Suprapubic skin (tissue), 4 donors: ENCODE measurements around the gene C19orf33. TPM values are rescaled to one million over a fixed set of nuclear protein-coding genes. Genes with fewer than 3 reads are reported as not detected.
"Not testable (repeated sequence)": the region's sequence is repeated elsewhere in the genome, so short reads cannot be mapped to it uniquely, and the experiment has no call there.

Source experiments
- DNase-seq, 2 donors: peaks; one replicate each; pipeline ENCODE4 v3.0.0-alpha.2; 2019; ENCODE audit warnings: low spot score in 2 of 2
- H3K27ac ChIP-seq: fragments of 200-600 bp; sonication (generic); one replicate; pipeline ENCODE4 v1.5.1; 2019
- H3K27me3 ChIP-seq: fragments of 200-600 bp; sonication (generic); one replicate; pipeline ENCODE4 v1.5.1; 2019
- H3K36me3 ChIP-seq: fragments of 200-600 bp; sonication (generic); one replicate; pipeline ENCODE4 v1.5.1; 2019
- H3K4me1 ChIP-seq: fragments of 200-600 bp; sonication (generic); one replicate; pipeline ENCODE4 v1.5.1; 2019
- H3K4me3 ChIP-seq: fragments of 200-600 bp; sonication (generic); one replicate; pipeline ENCODE4 v1.5.1; 2019; ENCODE audit warnings: mild to moderate bottlenecking
- H3K9me3 ChIP-seq: fragments of 200-600 bp; sonication (generic); one replicate; pipeline ENCODE4 v1.5.1; 2019
- CTCF ChIP-seq, 2 donors: fragments of 200-600 bp in 1 of 2; fragments of 450-650 bp in 1 of 2; sonication (generic) in 1 of 2; IDR thresholded peaks; one replicate each; pipeline ENCODE4 v1.5.1; 2016 to 2019; ENCODE audit warnings: antibody characterized with exemption in 2 of 2, mild to moderate bottlenecking in 1 of 2, moderate library complexity in 1 of 2
- EP300 ChIP-seq: sonication (generic); formaldehyde crosslinking; IDR thresholded peaks from one replicate; pipeline ENCODE4 v1.6.1; 2017; ENCODE audit warnings: antibody characterized with exemption
- POLR2A ChIP-seq, 2 donors: fragments of 450-650 bp; IDR thresholded peaks; one replicate each; pipeline ENCODE4 v1.6.1; 2017; ENCODE audit warnings: antibody characterized with exemption in 2 of 2, mild to moderate bottlenecking in 2 of 2, moderate library complexity in 2 of 2
- POLR2AphosphoS5 ChIP-seq, 3 donors: sonication (generic); formaldehyde crosslinking; IDR thresholded peaks; one replicate each; pipeline ENCODE4 v1.6.1; 2017; ENCODE audit warnings: antibody characterized with exemption in 3 of 3
- WGBS: methylation state at CpG from one replicate; pipeline ENCODE4 v1.1.5; 2018; 5-methylcytosine and 5-hydroxymethylcytosine counted together
- total RNA-seq, 4 donors: library from RNA; depleted of rRNA; stranded (reverse); fragments of >200 nt; gene quantifications; one replicate each; pipeline ENCODE4 v1.1.0, GENCODE V29; 2016

C19orf33 gene
- total RNA-seq, 4 donors from 2014 or later = 182 to 452 (median 349) TPM

- WGBS = 56% methylated on average over 10 of the region's 10 CpGs
- H3K4me3 ChIP-seq = peak overlapping the region; percentile 76
- no peak for TF ChIP-seq CTCF (IDR thresholded peaks at IDR 0.05)
- TF ChIP-seq POLR2AphosphoS5 (IDR thresholded peaks at IDR 0.05) = no peak
- no peak for TF ChIP-seq POLR2A (IDR thresholded peaks at IDR 0.05)
- no peak for TF ChIP-seq EP300
- H3K27me3 ChIP-seq = no peaks in the 10 kb centered on the region
- DNase-seq = no peak
- peaks cover 3% of the 10 kb centered on the region for H3K36me3 ChIP-seq
- peaks cover 29% of the 10 kb centered on the region for H3K4me1 ChIP-seq
- H3K9me3 ChIP-seq = no peaks in the 10 kb centered on the region
- peak overlapping the region; percentile 96 for H3K27ac ChIP-seq
Measured at GRCh38 chr19:38337360-38337653, 33.3 kb downstream of the C19orf33 start.

DNA sequence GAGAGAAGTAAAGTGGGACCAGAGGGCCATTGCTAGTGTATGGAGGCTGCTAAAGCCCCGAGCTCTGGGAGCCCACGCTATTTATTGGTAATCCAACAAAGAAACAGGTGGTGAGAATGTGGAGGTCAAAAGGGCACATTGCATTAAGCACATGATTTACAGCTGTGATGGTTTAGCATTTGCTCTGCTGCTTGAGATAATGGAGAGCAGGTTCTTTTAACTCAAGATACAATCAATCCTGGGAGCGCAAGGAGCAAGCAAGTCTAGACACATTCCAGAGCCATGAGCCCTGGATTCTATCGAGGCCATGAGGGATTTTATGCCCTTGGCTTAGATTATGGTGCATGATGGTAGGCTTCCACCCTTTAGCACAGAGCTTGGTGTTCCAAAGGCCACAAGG is 35.0 kb downstream of the C19orf33 start:
- DNase-seq, H3K36me3 ChIP-seq, H3K27me3 ChIP-seq, H3K9me3 ChIP-seq, H3K27ac ChIP-seq, H3K4me3 ChIP-seq: not testable (repeated sequence)
- 37% methylated on average over 4 of the region's 4 CpGs for WGBS
- H3K4me1 ChIP-seq = peaks cover 29% of the 10 kb centered on the region

GRCh38 chr19:38340927-38341326 is 36.9 kb downstream of the C19orf33 start:
- WGBS = 87% methylated on average over 2 of the region's 2 CpGs
- Histone ChIP-seq H3K36me3 (peaks cover 16% of the 10 kb centered on the region), H3K9me3 (no peaks in the 10 kb centered on the region), H3K27me3 (no peaks in the 10 kb centered on the region), H3K4me3 (no peak overlapping the region), H3K27ac (no peak overlapping the region), H3K4me1 (peaks cover 25% of the 10 kb centered on the region)
- TF ChIP-seq POLR2AphosphoS5 (IDR thresholded peaks at IDR 0.05) = no peak
- TF ChIP-seq EP300 = no peak
- TF ChIP-seq CTCF (IDR thresholded peaks at IDR 0.05) = no peak
- TF ChIP-seq POLR2A (IDR thresholded peaks at IDR 0.05) = no peak
- DNase-seq = no peak

GRCh38 chr19:38346837-38347236 is 42.8 kb downstream of the C19orf33 start:
- no peaks in the 10 kb centered on the region for H3K27me3 ChIP-seq
- no peak for TF ChIP-seq CTCF (IDR thresholded peaks at IDR 0.05)
- no peak for TF ChIP-seq EP300
- 78% methylated on average over 4 of the region's 4 CpGs for WGBS

DNA sequence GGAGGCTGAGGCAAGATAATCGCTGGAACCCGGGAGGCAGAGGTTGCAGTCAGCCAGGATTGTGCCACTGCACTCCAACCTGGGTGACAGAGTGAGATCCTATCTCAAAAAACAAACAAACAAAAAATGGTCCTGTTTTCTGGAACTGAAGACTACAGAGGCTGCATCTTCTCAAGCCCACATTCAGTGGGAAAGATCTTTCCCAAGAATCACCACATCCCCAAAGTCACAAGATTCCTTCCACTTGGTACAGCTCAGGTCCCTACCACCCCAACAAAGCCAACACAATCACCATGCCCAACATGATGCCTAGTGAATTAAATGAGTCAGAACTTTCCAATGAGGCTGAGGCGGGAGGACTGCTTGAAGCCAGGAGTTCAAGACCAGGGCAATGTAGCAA is 46.8 kb downstream of the C19orf33 start:
- H3K27ac ChIP-seq = no peak overlapping the region
- no peak overlapping the region for H3K4me3 ChIP-seq
- DNase-seq = no peak
- H3K9me3 ChIP-seq = no peaks in the 10 kb centered on the region
- H3K27me3 ChIP-seq = no peaks in the 10 kb centered on the region
- H3K36me3 ChIP-seq = no peaks in the 10 kb centered on the region
- no peaks in the 10 kb centered on the region for H3K4me1 ChIP-seq
- no peak for TF ChIP-seq CTCF (IDR thresholded peaks at IDR 0.05)
- no peak for TF ChIP-seq POLR2AphosphoS5 (IDR thresholded peaks at IDR 0.05)
- 90% methylated on average over 3 of the region's 3 CpGs for WGBS

More at GRCh38 chr19:38346837-38347236, 42.8 kb downstream of the C19orf33 start:
- DNase-seq = no peak
- H3K27ac ChIP-seq = no peak overlapping the region
- H3K36me3 ChIP-seq = peaks cover 13% of the 10 kb centered on the region
- no peak overlapping the region for H3K4me3 ChIP-seq
- no peaks in the 10 kb centered on the region for H3K4me1 ChIP-seq
- H3K9me3 ChIP-seq = no peaks in the 10 kb centered on the region

DNA sequence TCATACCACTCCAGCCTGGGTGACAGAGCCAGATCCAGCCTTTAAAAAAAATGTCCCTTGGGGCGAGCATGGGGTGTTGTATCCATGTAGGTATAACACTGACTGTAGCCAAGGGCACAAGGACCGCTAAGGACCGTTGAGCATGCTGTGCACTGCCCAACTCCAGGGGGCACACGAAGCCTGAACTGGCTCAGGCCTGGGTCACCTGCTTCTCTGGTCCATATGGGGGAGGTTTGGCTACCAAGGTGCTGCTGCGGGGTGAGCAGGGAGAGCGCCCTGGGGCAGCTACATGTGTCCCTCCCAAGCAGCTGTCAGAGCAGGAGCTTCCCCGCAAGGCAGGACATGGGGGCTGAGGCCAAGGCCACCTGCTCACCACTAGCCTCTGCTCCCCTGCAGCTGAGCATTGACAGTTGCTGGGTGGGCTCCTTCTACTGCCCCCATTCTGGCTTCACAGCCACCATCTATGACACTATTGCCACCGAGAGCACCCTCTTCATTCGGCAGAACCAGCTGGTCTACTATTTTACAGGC is 47.9 kb downstream of the C19orf33 start:
- no peaks in the 10 kb centered on the region for H3K36me3 ChIP-seq
- H3K4me1 ChIP-seq = no peaks in the 10 kb centered on the region
- no peak overlapping the region for H3K27ac ChIP-seq
- no peaks in the 10 kb centered on the region for H3K9me3 ChIP-seq
- H3K27me3 ChIP-seq = no peaks in the 10 kb centered on the region
- no peak for TF ChIP-seq POLR2A (IDR thresholded peaks at IDR 0.05)
- TF ChIP-seq POLR2AphosphoS5 (IDR thresholded peaks at IDR 0.05) = no peak
- no peak overlapping the region for H3K4me3 ChIP-seq
- DNase-seq = no peak
- WGBS = 64% methylated on average over 7 of the region's 9 CpGs
